CD4-positive, alpha-beta T cell treated with Interleukin-17A for 4 hours (primary cell): ENCODE data around the gene CRELD1.
"Not testable (repeated sequence)": the region's sequence is repeated elsewhere in the genome, so short reads cannot be mapped to it uniquely, and the experiment has no call there.

Experiments
- DNase-seq: peaks from one replicate; pipeline ENCODE4 v3.0.0-alpha.2; 2020; ENCODE audit warnings: mixed read lengths

The CRELD1 gene

DNA sequence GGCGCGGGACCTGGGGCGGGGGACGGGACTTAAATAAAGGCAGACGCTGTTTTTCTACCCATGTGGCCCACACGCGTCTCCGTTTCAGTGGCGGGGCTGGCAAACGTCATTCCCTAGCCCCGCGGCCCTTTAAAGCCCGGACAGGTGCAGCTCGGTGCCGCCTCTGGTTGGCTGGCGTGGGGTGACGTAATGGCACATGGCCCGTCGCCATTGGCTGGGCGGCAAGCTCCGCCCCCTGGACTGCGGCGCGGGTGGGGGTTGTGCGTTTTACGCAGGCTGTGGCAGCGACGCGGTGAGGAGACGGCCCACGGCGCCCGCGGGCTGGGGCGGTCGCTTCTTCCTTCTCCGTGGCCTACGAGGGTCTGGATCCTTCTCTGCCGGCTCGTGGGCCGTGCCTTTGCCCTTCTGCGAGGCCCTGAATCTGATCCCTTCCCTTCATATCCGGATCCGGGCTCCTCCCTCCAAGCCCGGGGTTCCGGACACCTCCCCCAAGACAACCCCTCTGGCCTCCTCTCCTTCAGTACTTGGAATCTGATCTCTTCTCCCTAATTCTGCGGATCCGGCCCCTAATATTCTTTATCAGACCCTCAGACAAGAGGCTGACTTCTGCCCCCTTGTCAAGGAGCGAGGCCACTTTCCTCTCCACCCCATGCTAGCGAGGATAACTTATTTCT, at the start of gene CRELD1:
Gene CRELD1 (plus strand): TSS at position 274 of the 674 bp plus-strand sequence. CDS start 605 bp downstream, outside the sequence.
- peak; percentile 98 for DNase-seq

DNA sequence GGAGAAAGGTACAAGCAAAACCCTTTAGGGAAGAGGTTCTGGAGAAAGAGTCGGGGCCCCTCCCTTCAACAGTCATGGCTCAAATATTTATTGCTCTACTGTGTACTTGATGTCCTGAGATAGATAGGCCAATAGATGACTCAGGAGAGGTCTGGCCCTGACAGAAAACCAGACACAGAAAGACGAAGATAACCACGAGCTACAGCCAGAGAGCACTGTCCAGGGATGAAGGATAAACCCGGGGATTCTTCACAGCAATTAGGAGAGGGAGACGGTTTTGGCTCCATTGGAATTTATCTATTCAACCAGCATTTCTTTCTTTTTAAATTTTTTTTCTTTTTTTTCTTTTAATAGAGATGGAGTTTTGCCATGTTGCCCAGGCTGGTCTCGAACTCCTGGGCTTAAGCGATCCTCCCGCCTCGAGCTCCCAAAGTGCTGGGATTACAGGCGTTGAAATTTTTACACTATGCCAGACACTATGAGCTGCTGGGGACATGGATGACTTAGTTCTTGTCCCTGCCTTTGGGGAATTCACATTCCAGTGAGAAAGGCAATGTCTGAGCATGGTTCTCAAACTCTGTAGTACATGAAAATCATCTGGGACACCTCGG, 49.0 kb upstream of the CRELD1 start:
- no peak for DNase-seq

GRCh38 chr3:9886328-9886727, 47.3 kb upstream of the CRELD1 start:
- DNase-seq: no peak

DNA sequence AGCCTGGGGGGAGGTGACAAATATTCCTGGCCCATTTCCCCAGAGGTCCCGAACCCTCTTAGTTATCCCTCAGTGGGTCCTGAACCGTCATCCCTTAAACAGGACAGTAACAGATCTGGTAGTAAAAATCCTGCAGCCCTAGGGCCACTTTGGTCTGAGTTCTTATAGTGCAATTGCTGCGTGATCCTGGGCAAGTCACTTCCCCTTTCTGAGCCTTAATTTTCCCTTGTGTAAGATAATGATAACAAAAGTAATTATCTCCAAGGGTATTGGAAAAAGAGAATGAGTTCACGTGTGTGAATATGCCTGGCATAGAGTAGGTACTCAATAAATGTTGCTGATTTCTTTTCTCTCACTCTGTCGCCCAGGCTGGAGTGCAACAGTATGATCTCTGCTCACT, 46.2 kb upstream of the CRELD1 start:
- no peak for DNase-seq

DNA sequence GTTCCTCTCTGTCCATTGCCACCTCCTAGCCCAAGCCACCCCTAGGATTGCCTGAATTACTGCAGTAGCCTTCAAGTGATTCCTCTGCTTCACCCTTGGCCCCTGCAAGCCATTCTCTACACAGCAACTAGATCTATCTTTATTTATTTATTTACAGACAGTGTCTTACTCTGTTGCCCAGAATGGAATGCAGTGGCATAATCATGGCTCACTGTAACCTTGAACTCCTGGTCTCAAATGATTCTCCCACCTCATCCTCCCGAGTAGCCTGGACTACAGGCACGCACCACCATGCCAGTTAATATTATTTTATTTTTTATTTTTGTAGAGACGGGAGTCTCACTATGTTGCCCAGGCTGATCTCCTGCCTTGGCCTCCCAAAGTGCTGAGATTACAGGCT, 45.1 kb upstream of the CRELD1 start:
- no peak for DNase-seq

GRCh38 chr3:9889405-9889804, 44.2 kb upstream of the CRELD1 start:
- no peak for DNase-seq

DNA sequence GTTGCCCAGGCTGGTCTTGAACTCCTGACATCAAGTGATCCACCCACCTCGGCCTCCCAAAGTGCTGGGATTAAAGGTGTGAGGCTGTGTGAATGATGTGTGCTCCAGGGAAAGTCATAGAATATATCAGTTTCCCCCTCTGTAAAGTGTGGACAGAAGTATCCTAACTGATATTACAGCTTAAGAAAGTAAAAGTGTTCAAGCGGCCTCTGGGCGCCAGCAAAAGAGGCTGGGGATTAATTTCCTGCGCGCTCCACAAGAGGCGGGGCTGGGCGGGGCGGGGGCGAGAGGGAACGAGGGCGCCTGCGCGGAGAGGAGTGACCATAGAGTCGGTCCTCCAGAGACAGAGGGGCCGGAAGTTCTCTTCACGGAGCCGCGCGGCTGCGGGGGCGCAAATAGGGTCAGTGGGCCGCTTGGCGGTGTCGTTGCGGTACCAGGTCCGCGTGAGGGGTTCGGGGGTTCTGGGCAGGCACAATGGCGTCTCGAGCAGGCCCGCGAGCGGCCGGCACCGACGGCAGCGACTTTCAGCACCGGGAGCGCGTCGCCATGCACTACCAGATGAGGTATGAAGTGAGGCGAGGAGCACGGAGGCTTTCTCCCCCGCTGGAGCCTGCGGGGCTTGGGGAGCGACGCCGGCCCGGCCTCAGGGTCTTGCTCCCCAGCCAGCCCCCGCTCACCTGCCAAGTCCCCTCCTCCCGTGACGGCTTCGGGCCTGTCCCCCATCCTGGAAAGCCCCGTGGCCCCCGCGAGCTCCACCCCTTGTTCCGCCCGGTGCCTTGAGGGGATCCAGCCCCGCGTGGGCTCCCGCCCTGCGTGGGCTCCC, 43.2 kb upstream of the CRELD1 start, which contains the start of gene JAGN1:
Gene JAGN1 (plus strand): TSS at position 362 of the 823 bp plus-strand sequence. CDS start 113 bp downstream, at position 475.
- peak; percentile 95 for DNase-seq

DNA sequence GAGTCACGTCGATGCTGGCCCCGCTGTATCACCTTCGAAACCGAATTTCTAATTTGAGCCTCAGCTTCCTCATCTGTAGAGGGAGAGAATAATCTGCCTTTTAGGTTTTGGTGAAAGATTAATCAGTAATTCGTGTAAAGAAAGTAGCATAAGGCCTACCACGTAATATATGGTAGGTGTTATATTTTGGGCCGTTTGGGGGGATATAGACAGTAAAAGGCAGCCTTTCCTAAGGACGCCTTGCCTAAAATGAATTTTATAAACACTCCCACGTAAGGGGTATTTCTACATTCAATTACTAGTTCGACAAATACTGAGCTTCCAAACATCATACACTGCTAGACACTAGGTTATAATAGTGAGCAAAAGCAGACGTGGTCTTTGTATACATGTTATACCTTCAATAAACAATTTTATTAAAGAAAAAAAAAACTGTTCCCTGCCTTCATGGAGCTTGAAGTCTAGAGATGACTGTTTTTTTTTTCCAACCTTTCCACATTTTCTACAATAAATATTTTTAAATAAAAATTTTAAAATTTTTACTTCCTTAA, 42.5 kb upstream of the CRELD1 start:
- no peak for DNase-seq

GRCh38 chr3:9893739-9894138, 39.9 kb upstream of the CRELD1 start:
- no peak for DNase-seq

GRCh38 chr3:9895715-9896114, 37.9 kb upstream of the CRELD1 start:
- not testable (repeated sequence) for DNase-seq

GRCh38 chr3:9896755-9897407, 36.8 kb upstream of the CRELD1 start:
- DNase-seq: not testable (repeated sequence)

- no peak for DNase-seq
Observed at GRCh38 chr3:9897408-9898372, 35.9 kb upstream of the CRELD1 start.

- no peak for DNase-seq
Observed at GRCh38 chr3:9898467-9899241, 35.0 kb upstream of the CRELD1 start.

DNA sequence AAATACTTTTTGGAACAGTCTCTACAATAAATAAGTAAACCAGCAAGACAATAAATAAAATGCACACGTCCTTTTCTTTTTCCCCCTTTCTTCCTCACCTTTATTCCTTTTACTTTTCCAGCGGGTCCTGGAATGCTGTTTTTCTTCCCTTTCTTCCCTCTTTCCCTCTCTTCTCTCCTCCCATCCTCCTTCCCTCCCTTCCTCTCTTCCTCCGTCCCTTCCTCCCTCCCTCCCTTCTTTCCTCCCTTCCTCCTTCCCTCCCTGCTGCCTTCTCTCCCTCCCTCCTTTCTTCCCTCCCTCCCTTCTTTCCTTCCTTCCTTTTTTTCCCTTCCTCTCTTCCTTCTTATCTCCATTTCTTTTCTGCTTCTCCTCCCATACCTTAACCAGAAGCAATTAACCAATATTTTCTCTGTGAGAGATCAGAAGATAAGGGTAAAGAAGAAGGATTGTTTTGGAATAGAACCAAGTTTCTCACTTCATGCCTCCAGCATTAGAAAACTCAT, 34.3 kb upstream of the CRELD1 start:
- no peak for DNase-seq

DNA sequence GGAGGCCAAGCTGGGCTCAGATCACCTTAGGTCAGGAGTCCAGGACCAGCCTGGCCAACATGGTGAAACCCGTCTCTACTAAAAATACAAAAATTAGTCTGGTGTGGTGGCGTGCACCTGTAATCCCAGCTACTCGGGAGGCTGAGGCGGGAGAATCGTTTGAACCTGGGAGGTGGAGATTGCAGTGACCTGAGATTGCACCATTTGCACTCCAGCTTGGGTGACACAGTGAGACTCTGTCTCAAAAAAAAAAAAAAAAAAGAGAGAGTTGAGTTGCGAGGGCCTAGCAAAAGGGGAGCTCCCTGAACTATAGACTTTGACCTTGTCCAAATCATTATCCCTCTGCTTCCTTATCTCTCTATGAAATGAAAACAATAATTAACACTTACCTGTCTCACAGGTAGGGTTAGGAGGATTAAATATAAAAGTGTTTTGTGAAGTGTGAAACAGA, 32.6 kb upstream of the CRELD1 start:
- DNase-seq: not testable (repeated sequence)

- peak; percentile 48 for DNase-seq
Observed at GRCh38 chr3:9901967-9902366, 31.7 kb upstream of the CRELD1 start.

- DNase-seq: no peak
Observed at GRCh38 chr3:9902372-9903237, 31.0 kb upstream of the CRELD1 start, which contains the start of gene IL17RE. IL17RE (plus strand) TSS chr3:9902848; CDS start chr3:9902933, 85 bp downstream.

- no peak for DNase-seq
Observed at GRCh38 chr3:9903238-9903624, 30.4 kb upstream of the CRELD1 start.

GRCh38 chr3:9903904-9904303, 29.7 kb upstream of the CRELD1 start:
- no peak for DNase-seq
